ENCODE results near the gene GPR17.

The GPR17 gene

DNA sequence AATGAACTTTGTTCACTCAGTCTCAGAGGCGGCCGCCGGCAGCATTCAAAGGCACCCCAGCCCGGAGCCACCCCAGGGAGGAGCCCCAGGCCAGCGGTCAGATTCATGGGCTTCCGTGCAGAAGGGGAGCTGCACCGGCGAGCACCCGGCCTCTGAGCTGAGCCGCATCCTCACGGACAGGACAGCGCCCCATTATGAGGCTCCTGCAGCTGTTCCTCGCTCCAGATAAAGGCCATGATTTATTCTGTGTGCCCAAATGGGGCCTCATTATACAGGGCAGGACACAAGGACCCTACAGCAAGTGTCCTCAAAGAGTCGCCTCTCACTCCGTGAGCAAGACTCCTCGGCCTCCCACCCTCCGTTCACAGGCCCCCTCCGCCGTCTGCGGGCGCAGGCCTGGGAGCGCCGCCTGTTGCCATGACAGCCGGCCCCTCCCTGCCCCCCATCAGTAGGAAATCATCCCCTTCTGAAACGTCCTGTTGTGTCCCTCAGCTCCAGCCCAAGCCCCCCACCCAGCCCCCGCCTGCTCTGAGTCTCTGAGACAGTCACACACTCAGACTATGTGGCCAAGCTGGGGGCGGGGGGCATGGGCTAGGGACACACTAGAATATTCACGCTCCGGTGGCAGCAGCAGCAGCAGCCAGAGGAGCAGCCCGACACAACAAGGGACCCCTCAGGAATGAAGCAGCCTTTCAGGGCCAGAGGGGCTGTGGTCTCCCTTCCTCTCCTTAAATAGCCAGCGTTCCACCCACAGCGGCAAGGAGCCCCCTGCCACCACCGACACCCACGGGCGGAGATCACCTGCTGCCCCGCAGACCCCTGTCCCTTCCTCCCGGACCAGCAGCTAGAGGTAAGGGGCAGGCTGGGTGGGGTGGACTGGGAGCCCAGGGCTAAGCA, at the start of gene GPR17:
TSS of gene GPR17 (plus strand) at position 759 of the 897 bp plus-strand sequence. CDS start 4,583 bp downstream, outside the sequence.
- no peak for DNase-seq

DNA sequence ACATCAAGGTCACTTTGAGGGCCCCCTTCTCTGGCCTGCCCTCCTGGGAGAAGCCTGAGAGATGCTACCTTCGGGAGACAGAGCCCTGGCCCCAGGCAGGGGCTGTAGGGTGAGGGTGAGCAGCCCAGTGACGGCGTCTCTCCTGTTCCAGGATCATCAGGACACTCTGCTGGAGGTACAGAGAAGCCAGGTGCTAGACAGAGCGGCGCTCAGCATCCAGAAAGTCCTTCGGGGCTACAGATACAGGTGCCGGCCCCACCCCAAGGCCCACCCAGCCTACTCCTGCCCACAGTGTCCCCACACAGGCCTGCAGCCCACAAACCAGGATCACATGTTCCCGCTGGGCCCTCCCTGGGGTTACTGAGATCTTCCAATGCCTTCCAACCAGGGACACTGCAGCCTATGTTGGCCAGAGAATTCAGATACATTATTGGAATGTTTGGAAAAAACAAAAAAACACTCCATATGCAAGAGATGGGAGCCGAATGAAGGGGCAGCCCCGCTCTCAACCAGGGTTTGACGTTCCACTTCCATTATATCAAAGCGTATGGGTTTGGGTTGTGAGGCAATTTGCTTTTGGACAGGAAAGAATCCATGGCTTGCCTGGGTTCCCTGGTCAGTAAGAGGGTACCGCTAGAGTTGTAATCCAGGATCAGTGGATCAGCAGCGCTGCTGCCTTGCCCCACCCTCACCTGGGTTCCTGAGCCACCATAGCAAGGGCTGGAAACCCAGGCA, 49.5 kb upstream of the GPR17 start:
- no peak for DNase-seq

- DNase-seq = no peak
Observed at GRCh38 chr2:127597046-127597983, 48.6 kb upstream of the GPR17 start.

DNA sequence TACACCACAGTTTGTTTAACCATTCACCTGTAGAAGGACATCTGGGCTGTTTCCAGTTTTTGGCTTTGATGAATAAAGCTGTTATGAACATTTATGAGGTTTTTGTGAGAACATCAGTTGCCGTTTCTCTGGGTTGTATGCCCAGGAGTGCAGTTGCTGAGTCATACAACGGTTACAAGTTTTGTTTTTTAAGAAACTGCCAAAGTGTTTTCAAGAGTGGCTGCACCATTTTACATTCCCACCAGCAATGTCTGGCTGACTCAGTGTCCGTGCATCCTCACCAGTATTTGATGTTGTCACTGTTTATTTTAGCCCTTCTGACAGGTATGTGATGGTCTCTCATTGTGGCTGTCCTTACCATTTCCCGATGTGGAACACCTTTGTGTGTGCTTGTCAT, 48.0 kb upstream of the GPR17 start:
- no peak for DNase-seq

- DNase-seq = no peak
Observed at GRCh38 chr2:127598711-127599110, 47.2 kb upstream of the GPR17 start.

GRCh38 chr2:127599211-127599610, 46.7 kb upstream of the GPR17 start:
- DNase-seq = no peak

DNA sequence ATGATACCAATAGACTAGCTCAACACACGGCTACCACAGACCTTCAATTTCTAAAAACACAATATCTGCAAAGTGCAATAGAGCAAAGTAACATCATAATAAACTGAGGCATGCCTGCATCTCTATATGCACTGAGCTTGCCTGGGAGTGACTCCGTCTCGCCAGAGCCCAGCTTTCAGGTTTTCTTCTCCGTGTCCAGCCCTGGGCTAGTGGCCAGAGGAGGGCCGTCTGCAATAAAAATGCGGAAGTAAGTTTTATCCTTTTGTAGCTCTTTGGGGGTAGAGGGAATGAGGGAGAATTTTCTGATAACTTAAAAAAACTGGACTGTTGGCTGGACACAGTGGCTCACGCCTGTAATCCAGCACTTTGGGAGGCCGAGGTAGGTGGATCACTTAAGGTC, 41.0 kb upstream of the GPR17 start:
- no peak for DNase-seq

GRCh38 chr2:127605691-127606263, 40.2 kb upstream of the GPR17 start:
- no peak for DNase-seq

DNA sequence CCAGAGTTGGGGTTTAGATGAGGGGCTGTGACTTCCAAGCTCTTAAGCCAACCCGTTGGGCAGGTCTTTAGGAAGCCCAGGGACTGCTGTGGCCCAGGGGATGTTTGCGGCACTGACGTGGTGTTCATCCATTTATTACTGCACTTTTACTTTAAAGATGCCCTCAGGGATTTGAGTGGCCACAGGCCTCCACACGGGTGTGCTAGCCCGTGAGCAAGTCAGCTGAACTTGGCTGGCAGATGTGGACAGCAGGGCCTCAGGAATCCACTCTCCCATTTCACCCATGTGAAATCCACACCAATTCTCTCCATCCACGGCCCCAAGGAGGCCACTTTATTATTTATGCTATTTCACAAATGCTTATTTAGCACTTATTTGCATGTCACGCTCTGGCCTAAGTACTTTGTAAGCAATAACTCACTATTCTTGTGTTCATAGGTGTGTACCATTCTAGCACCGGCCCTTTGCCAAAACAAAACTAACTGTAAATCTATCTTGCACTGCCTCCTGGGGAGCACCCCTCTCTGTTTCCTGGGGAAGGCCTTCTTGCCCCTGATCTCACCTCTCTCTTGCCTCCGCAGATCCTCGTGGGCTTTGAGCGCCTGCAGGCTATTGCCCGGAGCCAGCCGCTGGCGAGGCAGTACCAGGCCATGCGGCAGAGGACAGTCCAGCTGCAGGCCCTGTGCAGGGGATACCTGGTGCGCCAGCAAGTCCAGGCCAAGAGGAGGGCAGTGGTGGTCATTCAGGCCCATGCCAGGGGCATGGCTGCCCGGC, 39.1 kb upstream of the GPR17 start:
- no peak for DNase-seq

DNA sequence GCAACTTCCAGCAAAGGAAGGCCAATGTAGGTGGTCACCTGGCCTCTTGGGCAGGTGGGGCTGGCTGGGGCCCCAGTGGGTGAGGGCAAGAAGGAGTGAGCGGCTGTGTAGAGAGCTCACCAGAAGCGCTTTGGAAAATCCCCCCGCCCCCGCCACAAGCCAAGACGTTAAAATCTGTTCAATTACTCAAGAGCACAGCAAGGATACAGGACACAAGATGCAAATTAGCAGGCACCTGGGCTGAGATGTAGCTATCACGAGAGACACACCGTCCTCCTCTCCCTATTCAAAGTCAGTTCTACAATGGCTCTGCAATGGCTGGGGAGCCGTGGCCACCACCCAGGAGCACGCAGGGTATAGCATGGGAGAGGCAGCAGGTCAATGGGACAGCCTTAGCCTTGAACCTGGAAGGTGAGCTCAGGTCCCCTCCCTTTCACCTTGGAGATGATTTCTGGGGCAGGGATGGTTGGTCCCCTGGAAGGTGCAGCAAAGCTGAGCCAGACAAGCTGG, 38.5 kb upstream of the GPR17 start:
- DNase-seq = no peak

- no peak for DNase-seq
Observed at GRCh38 chr2:127608061-127609030, 37.6 kb upstream of the GPR17 start.

DNA sequence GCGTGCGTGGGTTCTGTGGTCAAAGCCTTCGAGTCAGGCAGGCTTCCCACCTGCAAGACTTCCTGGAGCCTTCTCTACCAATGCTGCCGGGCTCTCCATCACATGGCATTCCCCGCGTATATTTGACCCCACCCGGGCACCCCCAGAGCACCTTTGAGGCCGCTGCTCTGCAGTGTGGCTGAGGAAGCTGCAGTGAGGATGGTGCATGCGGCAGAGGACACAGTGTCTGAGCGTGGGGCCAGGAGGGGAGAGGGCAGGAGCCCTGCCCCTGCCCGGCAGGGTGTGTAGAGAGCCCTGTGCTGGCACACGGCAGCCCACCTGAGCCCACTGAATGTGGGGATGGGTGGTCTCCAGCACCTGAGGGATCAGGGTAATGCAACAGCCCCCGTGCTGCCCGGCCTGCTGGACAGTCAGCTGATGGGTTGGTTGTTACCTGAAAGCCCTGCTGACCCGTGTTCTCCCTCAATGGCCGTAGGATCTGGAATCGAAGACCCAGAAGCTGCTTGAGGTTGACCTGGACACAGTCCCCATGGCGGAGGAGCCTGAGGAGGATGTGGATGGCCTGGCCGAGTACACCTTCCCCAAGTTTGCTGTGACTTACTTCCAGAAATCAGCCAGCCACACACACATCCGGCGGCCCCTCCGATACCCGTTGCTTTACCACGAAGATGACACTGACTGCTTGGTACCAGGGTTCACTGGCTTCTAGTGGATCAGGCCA, 36.8 kb upstream of the GPR17 start:
- DNase-seq = no peak

GRCh38 chr2:127609818-127610217, 36.1 kb upstream of the GPR17 start:
- no peak for DNase-seq

DNA sequence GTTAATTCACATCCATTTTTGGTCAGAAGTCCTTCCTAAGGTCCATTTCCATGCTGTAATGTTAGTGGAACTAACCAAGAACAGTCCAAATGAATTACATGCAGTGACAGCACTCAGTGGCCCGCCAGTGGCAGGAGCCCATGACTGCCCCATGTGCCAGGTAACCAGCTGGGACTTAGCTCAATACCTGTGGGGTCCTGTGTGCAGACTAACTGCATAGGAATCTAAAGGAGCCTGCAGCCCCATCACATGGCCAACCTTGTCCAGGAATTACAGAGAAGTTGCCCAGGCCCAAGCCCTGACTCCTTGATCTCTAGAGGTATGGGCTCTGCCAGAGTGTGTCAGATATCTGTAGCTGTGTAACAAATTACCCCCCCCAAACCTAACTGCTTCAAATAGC, 35.4 kb upstream of the GPR17 start:
- DNase-seq = no peak

GRCh38 chr2:127611076-127611925, 34.7 kb upstream of the GPR17 start:
- no peak for DNase-seq

DNA sequence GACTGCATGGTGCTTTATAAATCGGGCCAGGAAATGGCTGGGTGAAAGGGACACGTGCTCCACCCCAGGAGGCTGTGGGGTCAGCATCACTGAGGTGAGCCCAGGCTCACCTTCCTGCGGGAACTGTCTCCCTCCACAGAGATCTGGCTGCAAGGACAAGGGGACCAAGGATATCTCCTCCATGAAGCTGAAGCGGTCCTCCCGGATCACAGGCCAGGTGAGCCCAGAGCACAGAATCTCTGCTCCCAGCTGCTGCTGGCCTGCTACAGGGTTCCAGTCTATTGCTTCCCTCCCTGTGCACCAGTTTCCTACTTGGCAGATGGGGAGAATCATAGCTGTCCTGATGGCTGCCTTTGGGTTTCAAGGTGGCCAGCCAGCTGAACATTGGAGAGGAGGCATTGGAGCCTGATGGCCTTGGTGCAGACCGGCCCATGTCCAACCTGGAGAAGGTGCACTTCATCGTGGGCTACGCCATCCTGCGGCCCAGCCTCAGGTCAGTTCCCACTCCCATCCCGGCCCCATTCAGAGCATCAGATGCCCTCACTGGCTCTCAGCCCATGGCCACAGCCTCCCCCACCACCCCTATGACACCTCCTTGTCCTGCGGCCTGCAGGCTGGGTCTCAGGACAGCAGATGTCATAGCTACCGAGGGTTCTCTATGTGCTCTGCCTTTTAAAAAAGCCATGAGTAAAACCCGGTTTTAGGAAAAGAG, 33.7 kb upstream of the GPR17 start:
- no peak for DNase-seq

- no peak for DNase-seq
Observed at GRCh38 chr2:127614246-127614645, 31.7 kb upstream of the GPR17 start.

- DNase-seq = no peak
Observed at GRCh38 chr2:127614731-127615130, 31.2 kb upstream of the GPR17 start.
